GM21515 (cell line): ENCODE data around the gene HPS5.
"Not testable (repeated sequence)": the region's sequence is repeated elsewhere in the genome, so short reads cannot be mapped to it uniquely, and the experiment has no call there.

Experiments used
- ATAC-seq: cut with Tn5 transposase; IDR thresholded peaks from one replicate; pipeline ENCODE4 v1.9.1; 2021; ENCODE audit not compliant: unreplicated experiment

The HPS5 gene, protein sequence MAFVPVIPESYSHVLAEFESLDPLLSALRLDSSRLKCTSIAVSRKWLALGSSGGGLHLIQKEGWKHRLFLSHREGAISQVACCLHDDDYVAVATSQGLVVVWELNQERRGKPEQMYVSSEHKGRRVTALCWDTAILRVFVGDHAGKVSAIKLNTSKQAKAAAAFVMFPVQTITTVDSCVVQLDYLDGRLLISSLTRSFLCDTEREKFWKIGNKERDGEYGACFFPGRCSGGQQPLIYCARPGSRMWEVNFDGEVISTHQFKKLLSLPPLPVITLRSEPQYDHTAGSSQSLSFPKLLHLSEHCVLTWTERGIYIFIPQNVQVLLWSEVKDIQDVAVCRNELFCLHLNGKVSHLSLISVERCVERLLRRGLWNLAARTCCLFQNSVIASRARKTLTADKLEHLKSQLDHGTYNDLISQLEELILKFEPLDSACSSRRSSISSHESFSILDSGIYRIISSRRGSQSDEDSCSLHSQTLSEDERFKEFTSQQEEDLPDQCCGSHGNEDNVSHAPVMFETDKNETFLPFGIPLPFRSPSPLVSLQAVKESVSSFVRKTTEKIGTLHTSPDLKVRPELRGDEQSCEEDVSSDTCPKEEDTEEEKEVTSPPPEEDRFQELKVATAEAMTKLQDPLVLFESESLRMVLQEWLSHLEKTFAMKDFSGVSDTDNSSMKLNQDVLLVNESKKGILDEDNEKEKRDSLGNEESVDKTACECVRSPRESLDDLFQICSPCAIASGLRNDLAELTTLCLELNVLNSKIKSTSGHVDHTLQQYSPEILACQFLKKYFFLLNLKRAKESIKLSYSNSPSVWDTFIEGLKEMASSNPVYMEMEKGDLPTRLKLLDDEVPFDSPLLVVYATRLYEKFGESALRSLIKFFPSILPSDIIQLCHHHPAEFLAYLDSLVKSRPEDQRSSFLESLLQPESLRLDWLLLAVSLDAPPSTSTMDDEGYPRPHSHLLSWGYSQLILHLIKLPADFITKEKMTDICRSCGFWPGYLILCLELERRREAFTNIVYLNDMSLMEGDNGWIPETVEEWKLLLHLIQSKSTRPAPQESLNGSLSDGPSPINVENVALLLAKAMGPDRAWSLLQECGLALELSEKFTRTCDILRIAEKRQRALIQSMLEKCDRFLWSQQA

DNA sequence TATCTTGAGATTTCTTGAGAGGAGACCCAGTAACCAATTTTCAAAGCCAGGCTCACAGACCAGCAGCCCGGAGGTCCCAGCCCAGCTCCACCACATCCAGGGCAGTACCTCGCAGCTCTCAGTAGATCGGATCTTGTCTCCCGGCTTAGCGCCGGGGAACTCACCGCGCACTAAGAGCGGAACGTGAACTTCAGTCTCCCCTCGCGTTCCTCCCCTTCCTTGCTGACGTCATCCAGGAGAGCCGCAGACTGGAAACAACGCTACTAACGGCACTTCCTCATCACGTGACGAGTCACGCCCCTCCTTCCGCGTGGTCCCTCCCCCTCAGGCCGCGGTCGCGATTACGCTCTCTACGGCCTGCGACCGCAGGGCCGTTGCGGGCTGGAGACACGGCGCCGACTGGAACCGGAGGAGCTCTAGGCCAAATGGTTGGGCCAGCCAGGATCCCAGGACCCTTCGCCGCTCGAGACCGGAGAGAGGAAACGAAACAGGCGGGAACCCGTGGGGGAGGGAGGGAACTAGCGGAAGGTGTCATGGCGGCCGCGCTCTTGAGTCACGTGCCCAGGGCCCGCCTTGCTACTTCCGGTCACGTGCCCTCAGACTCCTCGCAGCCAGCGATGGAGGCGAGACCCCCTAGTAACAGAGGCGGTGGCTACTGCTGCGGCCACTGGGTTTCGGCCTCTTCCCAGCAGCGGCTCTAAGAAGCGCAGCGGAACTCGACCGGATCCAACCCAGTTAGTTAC lies at the start of gene HPS5, which contains the start of gene GTF2H1:
Gene HPS5 (minus strand): TSS at position 172 of the 743 bp plus-strand sequence. CDS start 4,282 bp downstream, outside the sequence.
Gene GTF2H1 (plus strand): TSS at position 599 of the 743 bp plus-strand sequence. CDS start 10,508 bp downstream, outside the sequence.
- ATAC-seq: peak; percentile 85

DNA sequence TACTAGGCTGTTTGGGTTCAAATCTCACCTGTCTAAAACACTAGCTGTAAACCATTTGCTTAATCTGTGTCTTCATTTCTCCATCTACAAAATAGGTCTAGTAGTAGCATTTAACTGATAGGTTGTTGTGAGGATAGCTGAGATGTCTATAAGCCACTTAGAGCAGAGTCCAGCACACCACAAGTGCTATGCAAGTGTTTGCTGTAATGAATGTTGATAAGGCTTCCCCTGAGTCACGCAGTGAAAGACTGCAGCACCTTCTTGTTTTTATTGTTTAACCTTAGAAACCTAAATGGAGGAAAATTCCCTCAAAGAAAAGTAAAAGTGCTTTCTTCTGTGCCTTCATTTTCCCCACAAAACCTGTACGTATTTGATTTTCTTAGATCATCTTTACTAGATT lies 49.3 kb upstream of the HPS5 start:
- no peak for ATAC-seq

DNA sequence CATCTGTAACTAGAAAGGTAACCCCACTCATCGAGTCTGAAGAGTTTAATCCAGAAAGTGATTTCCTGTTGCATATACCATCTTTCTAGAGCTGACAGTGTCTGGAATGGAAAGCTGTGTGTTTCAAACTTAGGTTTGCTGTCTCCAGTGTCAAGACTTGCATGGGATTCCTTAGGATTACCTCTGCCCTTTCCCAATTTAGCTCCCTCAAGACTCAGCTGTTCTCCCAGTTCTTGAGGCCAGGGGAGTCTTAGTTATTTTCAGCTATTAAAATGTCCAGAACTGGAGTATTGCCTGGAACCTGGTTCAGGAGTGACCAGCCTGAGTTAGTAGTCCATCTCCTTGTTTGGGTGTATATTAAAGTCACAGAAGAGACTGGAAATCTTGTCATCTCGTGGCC lies 47.5 kb upstream of the HPS5 start:
- no peak for ATAC-seq

DNA sequence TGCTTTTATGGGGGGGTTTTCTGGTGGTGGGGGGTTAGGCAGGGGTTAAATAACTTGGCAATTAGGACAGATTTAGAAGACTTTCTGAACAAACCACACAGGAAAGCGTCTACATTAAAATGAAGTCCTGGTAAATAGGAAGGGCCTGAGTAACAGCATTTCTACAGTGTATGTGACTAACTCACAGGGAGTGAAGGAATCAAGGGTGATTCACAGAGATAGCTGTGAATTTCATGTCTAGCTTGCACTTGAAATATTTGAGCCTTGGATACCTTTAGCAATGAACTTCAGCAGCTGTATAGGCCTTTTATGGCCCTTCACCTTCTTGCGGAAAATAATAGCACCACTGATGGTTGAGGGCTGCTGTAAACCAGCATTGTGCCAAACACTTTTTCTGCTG lies 46.3 kb upstream of the HPS5 start:
- no peak for ATAC-seq

DNA sequence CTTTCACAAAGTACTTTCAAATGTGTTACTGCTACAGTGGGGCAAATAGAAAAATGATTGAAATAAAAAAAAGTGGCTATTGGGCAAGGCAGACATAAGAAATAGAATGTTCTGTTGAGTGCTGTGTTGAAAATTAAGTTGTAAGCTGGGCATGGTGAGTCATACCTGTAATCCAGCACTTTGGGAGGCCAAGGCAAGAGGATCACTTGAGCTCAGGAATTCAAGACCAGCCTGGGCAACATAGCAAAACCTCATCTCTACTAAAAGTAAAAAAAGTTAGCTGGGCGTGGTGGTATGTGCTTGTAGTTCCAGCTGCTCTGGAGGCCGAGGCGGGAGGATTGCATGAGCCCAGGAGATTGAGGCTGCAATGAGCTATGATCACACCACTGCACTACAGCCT lies 45.5 kb upstream of the HPS5 start:
- no peak for ATAC-seq

DNA sequence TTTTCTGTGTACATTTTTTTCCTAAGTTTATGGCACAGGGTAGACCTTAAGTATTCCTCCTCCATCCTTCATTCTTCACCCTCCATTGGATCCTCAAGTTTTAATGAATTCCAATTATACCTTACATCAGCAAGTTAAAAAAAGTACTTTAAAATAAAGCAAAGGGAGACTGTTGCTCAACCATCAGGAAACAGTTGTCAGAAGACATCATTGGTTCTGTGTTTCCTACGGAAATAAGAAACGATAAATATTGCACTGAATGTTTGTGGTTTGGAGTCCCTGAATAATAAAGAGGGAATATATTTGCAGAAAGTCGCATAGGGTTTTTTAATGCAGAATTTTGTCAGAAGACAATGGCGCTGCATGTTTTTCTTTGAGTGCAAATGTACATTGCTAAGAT lies 44.3 kb upstream of the HPS5 start:
- no peak for ATAC-seq

DNA sequence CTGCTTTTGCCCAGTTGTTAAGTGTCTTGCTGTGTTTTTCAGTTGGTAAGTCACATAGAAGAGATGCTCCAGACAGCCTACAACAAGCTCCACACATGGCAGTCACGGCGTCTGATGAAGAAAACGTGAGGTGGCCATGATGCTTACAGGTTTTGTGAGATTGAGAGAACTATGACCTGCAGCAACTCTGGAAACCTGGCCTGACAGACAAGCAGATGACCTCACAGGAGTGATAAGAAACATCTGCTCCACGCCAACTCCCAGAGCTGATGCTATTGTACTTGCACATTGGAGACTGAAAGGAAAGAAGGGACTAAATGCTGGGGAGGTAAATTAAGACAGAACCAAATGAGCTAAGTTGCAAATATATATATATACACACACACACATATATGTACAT lies 43.8 kb upstream of the HPS5 start:
- ATAC-seq: no peak

DNA sequence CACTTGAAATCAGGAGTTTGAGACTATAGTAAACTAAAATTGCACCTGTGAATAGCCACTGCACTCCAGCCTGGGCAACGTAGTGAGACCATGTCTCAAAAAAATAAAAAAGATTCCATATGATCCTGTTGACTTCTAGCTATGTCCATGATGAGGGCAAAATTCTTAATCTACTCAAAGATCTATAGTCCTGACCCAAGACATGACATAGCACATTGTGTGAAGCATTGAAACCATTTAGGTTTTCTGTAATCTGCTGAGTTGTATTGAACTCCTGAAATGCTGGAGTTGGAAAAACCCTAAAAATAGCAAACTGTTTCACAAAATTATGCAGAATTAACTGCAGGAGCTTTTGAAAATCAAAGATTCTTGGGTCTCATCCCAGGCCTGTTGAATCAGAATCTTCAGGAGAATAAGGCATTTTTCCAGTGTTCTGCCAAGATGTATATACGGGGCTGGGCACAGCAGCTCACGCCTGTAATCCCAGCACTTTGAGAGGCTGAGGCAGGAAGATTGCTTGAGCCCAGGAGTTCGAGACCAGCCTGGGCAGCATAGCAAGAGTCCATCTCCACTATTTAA lies 42.6 kb upstream of the HPS5 start:
- ATAC-seq: no peak

DNA sequence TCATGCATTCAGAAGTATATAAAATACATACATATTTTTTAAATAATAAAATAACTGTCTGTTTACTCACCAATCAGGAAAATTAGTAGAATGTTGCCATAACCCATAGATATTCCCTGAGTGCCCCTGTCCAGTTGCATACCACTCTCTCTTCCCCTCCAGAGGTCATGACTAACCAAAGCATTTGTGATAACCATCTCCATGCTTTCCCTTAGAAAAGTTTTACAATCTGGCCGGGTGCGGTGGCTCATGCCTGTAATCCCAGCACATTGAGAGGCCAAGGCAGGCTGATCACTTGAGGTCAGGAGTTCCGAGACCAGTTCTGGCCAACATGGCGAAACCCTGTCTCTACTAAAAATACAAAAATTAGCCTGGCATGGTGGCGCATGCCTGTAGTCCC lies 39.2 kb upstream of the HPS5 start:
- no peak for ATAC-seq

DNA sequence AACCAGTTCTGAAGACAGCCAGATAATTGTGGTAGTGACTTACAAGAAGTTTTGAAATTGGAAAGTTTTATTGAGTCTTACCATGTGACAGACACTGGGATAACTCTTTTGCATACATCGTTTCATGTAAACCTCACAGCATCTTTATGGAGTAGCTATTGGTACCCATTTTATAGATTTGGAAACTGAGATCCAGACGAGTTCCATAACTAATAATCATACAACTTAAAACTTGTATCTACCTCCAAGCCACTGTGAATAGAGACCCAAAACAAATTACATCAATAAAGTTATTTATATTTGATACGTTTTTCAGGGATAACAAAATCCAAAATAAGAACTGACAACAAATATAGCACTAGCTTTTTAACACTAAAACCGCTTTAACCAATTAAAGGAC lies 36.7 kb upstream of the HPS5 start:
- no peak for ATAC-seq

DNA sequence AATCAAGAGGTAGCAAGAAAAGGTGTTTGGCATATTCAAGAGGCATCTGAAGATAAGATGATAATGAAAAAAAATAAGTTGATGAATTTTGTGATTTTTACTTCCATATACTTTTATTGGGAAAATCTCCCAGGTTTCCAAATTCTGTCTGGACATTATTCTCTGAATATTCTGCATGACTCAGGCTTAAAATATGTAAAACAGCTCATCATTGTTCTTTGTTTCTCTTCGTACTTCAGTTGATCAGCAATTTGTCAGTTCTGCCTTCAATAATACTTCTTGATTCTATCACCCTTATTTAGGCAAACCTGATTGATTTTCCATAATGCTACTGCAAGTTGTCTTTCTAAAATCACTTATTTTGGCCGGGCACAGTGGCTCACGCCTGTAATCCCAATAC lies 30.6 kb upstream of the HPS5 start:
- no peak for ATAC-seq

DNA sequence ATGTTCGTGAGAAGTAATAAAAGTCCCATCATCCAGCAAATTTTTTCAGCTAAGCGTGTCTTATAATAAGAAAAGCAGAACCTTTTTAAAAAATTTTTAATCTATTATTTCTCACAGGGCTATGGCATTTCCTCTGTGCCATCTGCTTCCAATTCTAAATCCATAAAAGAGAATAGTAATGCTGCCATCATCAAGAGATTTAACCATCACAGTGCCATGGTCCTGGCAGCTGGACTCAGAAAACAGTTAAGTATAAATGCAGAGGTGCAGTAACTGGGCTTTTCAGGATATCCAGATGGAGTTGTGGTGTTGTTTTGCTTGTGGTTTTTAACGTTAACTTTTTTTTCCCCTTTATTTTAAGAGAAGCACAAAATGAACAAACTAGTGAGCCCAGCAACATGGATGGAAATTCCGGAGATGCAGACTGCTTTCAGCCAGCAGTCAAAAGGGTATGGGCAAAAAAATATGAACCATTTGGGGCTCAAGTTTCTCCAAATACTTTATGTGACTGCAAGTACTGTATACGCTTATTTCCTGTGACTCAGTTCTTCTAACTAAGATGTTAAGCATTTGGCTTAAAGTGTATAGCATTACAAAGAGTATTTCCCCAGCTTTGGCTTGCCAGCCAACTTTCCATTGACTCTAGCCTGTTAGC lies 25.7 kb upstream of the HPS5 start:
- ATAC-seq: no peak

DNA sequence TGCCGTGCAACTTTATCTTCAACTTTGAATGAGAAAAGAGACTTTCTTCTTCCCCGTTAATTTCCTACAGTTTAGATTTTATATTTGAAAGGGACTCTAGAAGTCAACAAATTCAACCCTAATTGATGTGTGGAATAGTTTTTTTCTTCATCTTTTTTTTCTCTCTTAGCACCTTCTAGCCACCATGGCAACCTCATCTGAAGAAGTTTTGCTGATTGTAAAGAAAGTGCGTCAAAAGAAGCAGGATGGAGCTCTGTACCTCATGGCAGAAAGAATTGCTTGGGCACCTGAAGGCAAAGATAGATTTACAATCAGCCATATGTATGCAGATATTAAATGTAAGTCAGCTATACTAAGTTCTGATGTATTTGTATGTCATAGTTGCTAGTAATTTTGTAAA lies 11.0 kb upstream of the HPS5 start:
- ATAC-seq: no peak

DNA sequence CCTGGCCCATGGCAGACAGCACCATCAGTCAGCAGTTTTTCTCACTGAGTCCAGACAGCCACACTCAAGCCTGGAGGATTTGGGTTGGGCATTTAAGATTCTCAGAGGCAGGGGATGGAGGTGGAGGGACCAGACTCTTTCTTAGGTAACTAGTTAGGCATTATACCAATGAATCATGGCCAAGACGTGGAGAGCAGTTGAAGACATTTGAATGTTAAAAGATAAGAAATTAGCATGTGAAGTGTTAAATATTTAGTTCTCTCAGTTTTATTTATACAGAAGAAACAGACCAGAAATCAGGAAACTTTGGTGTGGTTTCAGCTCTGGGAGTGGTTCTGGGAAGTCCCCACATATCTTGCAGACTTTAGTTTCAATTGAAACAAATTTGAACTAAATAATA lies 10.4 kb upstream of the HPS5 start:
- no peak for ATAC-seq

DNA sequence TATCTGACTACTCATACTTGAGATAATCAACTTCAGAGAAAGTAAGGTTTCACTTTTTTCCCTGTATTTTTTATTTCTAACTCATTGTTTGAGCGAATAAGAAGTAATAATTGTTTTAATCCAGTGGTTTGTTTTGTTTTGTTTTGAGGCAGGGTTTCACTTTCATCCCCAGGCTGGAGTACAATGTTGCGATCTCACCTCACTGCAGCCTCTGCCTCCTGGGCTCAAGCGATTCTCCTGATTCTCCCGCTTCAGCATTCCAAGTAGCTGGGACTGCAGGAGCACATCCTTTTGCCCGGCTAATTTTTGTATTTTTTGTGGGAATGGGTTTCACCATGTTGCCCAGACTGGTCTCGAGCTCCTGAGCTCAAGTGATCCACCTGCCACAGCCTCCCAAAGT lies 9.0 kb upstream of the HPS5 start:
- ATAC-seq: no peak

DNA sequence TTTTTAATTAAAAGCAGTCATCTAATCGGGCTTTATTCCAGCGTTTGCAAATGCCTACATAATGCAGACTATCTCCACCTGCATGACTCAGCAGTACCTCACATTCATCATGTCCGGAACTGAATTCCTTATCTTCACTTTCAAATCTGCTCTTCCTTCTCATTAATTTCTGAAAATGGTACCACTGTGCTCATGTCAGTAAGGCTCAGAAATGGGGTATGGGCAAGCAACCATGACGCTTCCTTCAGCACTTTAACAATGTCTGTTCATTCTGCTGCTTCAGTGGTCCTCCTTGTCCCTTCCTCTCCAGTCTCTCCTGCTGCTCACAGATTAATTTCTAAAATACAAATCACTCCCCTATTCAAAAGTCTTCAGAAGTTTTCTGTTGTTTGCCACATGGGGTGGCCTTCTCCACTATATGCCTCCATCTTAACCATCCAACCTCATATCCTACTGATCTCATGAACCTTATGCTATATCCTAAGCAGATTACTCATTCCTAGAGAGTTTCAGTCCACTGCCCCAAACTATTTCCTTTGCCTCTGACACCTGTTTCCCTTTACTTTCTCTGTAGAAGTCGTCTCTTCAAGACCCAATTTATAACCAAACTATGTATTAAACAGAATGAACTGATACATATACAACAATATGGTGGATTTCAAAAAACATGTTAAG lies 7.4 kb upstream of the HPS5 start:
- no peak for ATAC-seq

DNA sequence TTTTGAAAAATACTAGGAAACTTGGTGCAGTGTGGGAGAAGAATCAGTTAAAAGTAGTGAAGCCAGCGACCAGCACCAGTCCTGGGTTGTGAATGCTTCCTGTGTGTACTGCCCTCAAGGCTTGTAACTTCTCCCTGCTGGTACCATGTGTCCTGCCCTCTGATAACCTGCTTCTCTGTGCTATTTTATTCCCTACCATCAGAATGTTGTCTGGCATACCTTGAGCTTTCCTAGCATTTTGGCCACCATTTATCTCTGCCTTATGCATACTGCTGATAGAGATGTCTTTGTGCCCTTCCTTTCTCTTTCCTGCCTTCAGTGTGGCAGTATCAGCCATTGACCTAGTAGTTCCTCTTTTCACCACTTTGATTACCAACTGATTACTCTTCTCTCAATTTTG lies 2.4 kb upstream of the HPS5 start:
- no peak for ATAC-seq

DNA sequence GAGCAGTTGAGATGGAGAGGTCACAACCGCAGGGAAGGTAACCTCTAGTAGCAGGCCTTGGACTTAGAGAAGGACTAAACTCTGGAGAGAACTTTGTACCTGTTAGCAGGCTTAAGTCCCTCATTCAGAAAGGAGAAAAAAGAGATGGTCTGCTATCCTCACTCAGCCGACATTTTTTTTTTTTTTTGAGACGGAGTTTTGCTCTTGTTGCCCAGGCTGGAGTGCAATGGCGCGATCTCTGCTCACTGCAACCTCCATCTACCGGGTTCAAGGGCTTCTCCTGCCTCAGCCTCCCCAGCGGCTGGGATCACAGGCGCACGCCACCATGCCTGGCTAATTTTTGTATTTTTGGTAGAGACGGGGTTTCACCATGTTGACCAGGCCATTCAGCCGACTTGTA lies 1.9 kb upstream of the HPS5 start:
- not testable (repeated sequence) for ATAC-seq

DNA sequence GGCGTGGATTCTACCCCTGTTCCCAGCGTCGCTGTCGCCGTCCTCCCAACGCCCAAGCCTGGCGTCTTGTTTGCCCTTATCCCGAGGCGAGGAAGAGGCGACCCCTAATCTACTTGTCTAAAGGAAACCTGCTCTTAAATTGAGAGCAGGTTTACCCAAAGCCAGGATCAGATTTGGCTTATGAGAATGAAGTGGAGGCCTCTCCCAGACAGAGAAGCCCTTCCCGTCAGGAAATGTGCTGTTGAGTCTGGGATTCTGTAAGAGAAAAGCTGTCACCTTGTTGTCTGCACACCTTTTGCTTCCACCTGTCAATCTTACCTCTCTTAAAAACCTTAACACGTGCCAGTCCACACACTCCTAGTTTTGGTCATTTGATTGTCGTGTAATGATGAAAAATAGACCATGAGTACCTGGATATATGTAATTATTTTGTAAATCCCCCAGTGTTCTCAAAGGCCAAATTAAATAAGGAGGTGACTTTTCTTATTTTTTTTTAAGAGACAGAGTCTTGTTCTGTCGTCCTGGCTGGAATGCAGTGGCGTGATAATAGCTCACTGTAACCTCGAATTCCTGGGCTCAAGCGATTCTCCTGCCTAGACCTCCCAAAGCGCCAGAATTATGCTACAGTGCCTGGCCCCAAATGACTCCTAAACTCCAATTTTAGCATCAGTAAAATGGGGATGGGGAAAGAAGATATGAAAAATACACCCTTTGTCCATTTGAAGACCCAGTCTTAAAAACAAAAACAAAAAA lies 1.1 kb upstream of the HPS5 start:
- no peak for ATAC-seq
